Measurements from ENCODE around the gene CLEC2D. TPM values are rescaled to one million over a fixed set of nuclear protein-coding genes. Genes with fewer than 3 reads are reported as not detected.

The CLEC2D gene
- total RNA-seq, 1 donor from 2014 or later, result 15.5 TPM

Small RNA genes lying within 50 kb of the gene (small RNA-seq; reads per million reads assigned to genes)
- gene AC010186.4 (not detected), gene RNU6-700P (not detected)

Other genes starting within 250 kb of the CLEC2D start
- gene KLRB1, start 61.8 kb upstream of the CLEC2D start, total RNA-seq, result not detected
- not detected for gene CLECL1, start 63.4 kb downstream of the CLEC2D start, total RNA-seq
- gene CD69, start 91.2 kb downstream of the CLEC2D start, total RNA-seq, result not detected
- gene KLRF1, start 157.8 kb downstream of the CLEC2D start, total RNA-seq, result not detected
- gene CLEC2B, start 199.6 kb downstream of the CLEC2D start, total RNA-seq, result 1.6 TPM
- gene KLRF2, start 211.8 kb downstream of the CLEC2D start, total RNA-seq, result not detected